Large intestine (tissue), 3 donors: ENCODE results near the gene IPO5. TPM values are rescaled to one million over a fixed set of nuclear protein-coding genes. Genes with fewer than 3 reads are reported as not detected.
"Not testable (repeated sequence)": the region's sequence is repeated elsewhere in the genome, so short reads cannot be mapped to it uniquely, and the experiment has no call there.

Experiments
- DNase-seq, 2 donors: peaks; one replicate each; pipeline versions ENCODE4 v3.0.0 to v3.0.0-alpha.2; 2013
- H3K27ac ChIP-seq: one replicate; pipeline ENCODE4 v1.5.1; 2013; ENCODE audit warnings: low read length
- H3K27me3 ChIP-seq: 2 replicates; pipeline ENCODE4 v1.6.1; 2013; ENCODE audit warnings: low read length; ENCODE audit not compliant: control insufficient read depth, insufficient read depth
- H3K36me3 ChIP-seq: 2 replicates; pipeline ENCODE4 v1.6.1; 2013; ENCODE audit warnings: low read length; ENCODE audit not compliant: control insufficient read depth, insufficient read depth
- H3K4me1 ChIP-seq: one replicate; pipeline ENCODE4 v1.6.1; 2013; ENCODE audit warnings: low read length; ENCODE audit not compliant: control insufficient read depth, insufficient read depth
- H3K4me3 ChIP-seq: one replicate; pipeline ENCODE4 v1.5.1; 2013; ENCODE audit warnings: low read length
- H3K9me3 ChIP-seq: one replicate; pipeline ENCODE4 v1.6.1; 2013; ENCODE audit warnings: mild to moderate bottlenecking, low read depth, low read length, moderate library complexity; ENCODE audit not compliant: control insufficient read depth
- WGBS: methylation state at CpG from one replicate; pipeline ENCODE4 v1.1.5; 2013; ENCODE audit warnings: low lambda C conversion rate; ENCODE audit not compliant: insufficient coverage; 5-methylcytosine and 5-hydroxymethylcytosine counted together
- polyA plus RNA-seq: library from polyadenylated mRNA; unstranded; fragments of 120-200 nt; gene quantifications from one replicate; pipeline ENCODE4 v1.2.1, GENCODE V29; 2013

The IPO5 gene
- polyA plus RNA-seq, 1 donor: 108 TPM

GRCh38 chr13:97946951-97947588, 6.4 kb upstream of the IPO5 start:
- Histone ChIP-seq H3K4me1 (no peaks in the 10 kb centered on the region), H3K27me3 (no peaks in the 10 kb centered on the region), H3K36me3 (no peaks in the 10 kb centered on the region), H3K27ac (no peak overlapping the region), H3K9me3 (no peaks in the 10 kb centered on the region), H3K4me3 (no peak overlapping the region)
- no peak for DNase-seq
- WGBS: no CpG with 5 or more reads among the region's 3 CpGs

DNA sequence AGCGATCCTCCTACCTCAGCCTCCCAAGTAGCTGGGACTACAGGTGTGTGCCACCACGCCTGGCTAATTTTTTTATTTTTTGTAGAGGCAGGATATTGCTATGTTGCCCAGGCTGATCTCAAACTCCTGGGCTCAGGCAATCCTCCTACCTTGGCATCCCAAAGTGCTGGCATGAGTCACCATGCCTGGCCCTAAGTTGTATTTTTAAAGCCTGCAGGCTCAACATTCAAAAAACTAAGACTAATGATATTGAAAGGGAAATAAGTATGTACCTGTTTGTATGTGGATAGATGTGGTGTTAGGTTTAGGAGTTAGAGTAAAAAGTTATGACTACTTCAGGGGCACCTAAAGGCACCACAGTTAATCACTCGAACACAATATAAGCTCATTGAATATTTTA, 5.4 kb upstream of the IPO5 start:
- Histone ChIP-seq H3K4me3 (no peak overlapping the region), H3K27me3 (no peaks in the 10 kb centered on the region), H3K27ac (no peak overlapping the region), H3K36me3 (no peaks in the 10 kb centered on the region), H3K9me3 (no peaks in the 10 kb centered on the region), H3K4me1 (no peaks in the 10 kb centered on the region)
- no peak for DNase-seq
- WGBS: no CpG with 5 or more reads among the region's 3 CpGs

GRCh38 chr13:97949316-97949715, 4.2 kb upstream of the IPO5 start:
- DNase-seq, H3K4me3 ChIP-seq, H3K36me3 ChIP-seq, H3K4me1 ChIP-seq, H3K27me3 ChIP-seq, H3K27ac ChIP-seq, H3K9me3 ChIP-seq: not testable (repeated sequence)
- WGBS: no CpG with 5 or more reads among the region's 5 CpGs

GRCh38 chr13:97951376-97951775, 2.1 kb upstream of the IPO5 start:
- Histone ChIP-seq H3K4me3 (no peak overlapping the region), H3K9me3 (no peaks in the 10 kb centered on the region), H3K27ac (no peak overlapping the region), H3K4me1 (no peaks in the 10 kb centered on the region), H3K27me3 (no peaks in the 10 kb centered on the region), H3K36me3 (no peaks in the 10 kb centered on the region)
- DNase-seq: no peak
- no CpG with 5 or more reads among the region's 4 CpGs for WGBS

- not testable (repeated sequence) for H3K36me3 ChIP-seq, H3K9me3 ChIP-seq, H3K27me3 ChIP-seq, DNase-seq, H3K4me1 ChIP-seq, H3K27ac ChIP-seq, H3K4me3 ChIP-seq
- no CpG with 5 or more reads among the region's 4 CpGs for WGBS
Observed at GRCh38 chr13:97952831-97953230, 644 bp upstream of the IPO5 start.

DNA sequence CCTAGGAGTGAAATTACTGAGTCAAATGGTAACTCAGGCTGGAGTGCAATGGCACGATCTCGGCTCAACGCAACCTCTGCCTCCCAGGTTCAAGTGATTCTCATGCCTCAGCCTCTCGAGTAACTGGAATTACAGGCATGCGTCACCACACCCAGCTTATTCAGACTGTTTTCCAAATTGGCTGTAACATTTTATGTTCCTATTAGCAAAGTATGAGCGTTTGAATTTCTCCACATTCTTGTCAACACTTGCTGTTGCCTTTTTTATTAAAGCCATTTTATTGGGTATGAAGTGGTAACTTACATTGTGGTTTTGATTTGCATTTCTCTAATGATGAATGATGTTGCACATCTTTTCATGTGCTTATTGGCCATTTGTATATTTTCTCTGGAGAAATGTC, 7.9 kb downstream of the IPO5 start:
- H3K4me3 ChIP-seq: no peak overlapping the region
- H3K9me3 ChIP-seq: no peaks in the 10 kb centered on the region
- WGBS: 100% methylated on average over 1 of the region's 6 CpGs
- H3K27ac ChIP-seq: no peak overlapping the region
- no peaks in the 10 kb centered on the region for H3K36me3 ChIP-seq
- H3K4me1 ChIP-seq: no peaks in the 10 kb centered on the region
- H3K27me3 ChIP-seq: no peaks in the 10 kb centered on the region
- no peak for DNase-seq

- Histone ChIP-seq H3K4me3 (no peak overlapping the region), H3K27me3 (no peaks in the 10 kb centered on the region), H3K9me3 (no peaks in the 10 kb centered on the region), H3K36me3 (no peaks in the 10 kb centered on the region), H3K4me1 (no peaks in the 10 kb centered on the region), H3K27ac (no peak overlapping the region)
- DNase-seq: no peak
- 100% methylated on average over 1 of the region's 2 CpGs for WGBS
Observed at GRCh38 chr13:97962887-97963286, 9.4 kb downstream of the IPO5 start.

- Histone ChIP-seq H3K4me3 (no peak overlapping the region), H3K4me1 (no peaks in the 10 kb centered on the region), H3K9me3 (no peaks in the 10 kb centered on the region), H3K36me3 (no peaks in the 10 kb centered on the region), H3K27ac (no peak overlapping the region), H3K27me3 (no peaks in the 10 kb centered on the region)
- no peak for DNase-seq
Observed at GRCh38 chr13:97967226-97967625, 13.8 kb downstream of the IPO5 start.

GRCh38 chr13:97967948-97968347, 14.5 kb downstream of the IPO5 start:
- Histone ChIP-seq H3K27me3 (no peaks in the 10 kb centered on the region), H3K27ac (no peak overlapping the region), H3K36me3 (no peaks in the 10 kb centered on the region), H3K4me1 (no peaks in the 10 kb centered on the region), H3K9me3 (no peaks in the 10 kb centered on the region), H3K4me3 (no peak overlapping the region)
- no peak for DNase-seq
- 100% methylated on average over 1 of the region's 3 CpGs for WGBS

GRCh38 chr13:97971519-97971918, 18.0 kb downstream of the IPO5 start:
- Histone ChIP-seq H3K27ac (no peak overlapping the region), H3K4me3 (no peak overlapping the region), H3K27me3 (no peaks in the 10 kb centered on the region), H3K4me1 (no peaks in the 10 kb centered on the region), H3K9me3 (no peaks in the 10 kb centered on the region), H3K36me3 (no peaks in the 10 kb centered on the region)
- no CpG with 5 or more reads among the region's 5 CpGs for WGBS
- no peak for DNase-seq

DNA sequence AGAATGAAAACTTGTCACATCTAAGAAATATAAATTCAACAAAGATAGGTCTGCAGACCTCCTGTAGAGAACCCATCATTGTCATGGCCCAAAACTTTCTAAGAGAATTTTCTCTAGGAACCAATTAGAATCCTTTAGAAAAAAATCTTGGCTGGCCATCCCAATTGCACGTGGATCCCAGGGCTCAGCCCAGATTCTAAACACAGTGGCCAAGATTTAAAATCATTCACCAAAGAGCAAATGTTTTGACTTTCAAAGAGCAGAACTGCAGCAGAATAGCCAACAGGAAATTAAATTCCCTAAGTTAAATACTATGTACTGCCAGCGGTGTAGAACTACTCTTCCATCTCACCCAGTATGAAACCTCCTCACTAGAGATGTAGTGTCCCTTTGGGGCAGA, 21.3 kb downstream of the IPO5 start:
- no peaks in the 10 kb centered on the region for H3K36me3 ChIP-seq
- no CpG with 5 or more reads among the region's 2 CpGs for WGBS
- H3K27ac ChIP-seq: no peak overlapping the region
- DNase-seq: no peak
- H3K4me1 ChIP-seq: no peaks in the 10 kb centered on the region
- H3K9me3 ChIP-seq: no peaks in the 10 kb centered on the region
- H3K4me3 ChIP-seq: no peak overlapping the region
- H3K27me3 ChIP-seq: no peaks in the 10 kb centered on the region
